Thoracic aorta (tissue), 2 donors: Measurements from ENCODE around the gene IFNL2. TPM values are rescaled to one million over a fixed set of nuclear protein-coding genes. Genes with fewer than 3 reads are reported as not detected.

Experiments used
- ATAC-seq: fragments of 150-250 bp; one replicate; pipeline ENCODE4 v1.8.0; 2017; ENCODE audit warnings: low read depth; ENCODE audit not compliant: insufficient number of reproducible peaks, low FRiP score
- DNase-seq: peaks from one replicate; pipeline ENCODE4 v3.0.0-alpha.2; 2020; ENCODE audit warnings: low spot score
- H3K27ac ChIP-seq, 2 donors: fragments of 200-600 bp; sonication (generic); 1 replicate in 1 of 2; 2 replicates in 1 of 2; pipeline ENCODE4 v1.5.1; 2016; ENCODE audit warnings: mild to moderate bottlenecking in 2 of 2, moderate library complexity in 2 of 2
- H3K27me3 ChIP-seq: fragments of 200-600 bp; sonication (generic); replicated peaks from 2 replicates; pipeline ENCODE4 v1.6.0; 2016; ENCODE audit warnings: mild to moderate bottlenecking; ENCODE audit not compliant: insufficient read depth
- H3K36me3 ChIP-seq: fragments of 200-600 bp; sonication (generic); one replicate; pipeline ENCODE4 v1.5.1; 2016
- H3K4me1 ChIP-seq, 2 donors: fragments of 200-600 bp; sonication (generic); 1 replicate in 1 of 2; 2 replicates in 1 of 2; pipeline versions ENCODE4 v1.5.1 to v1.6.0; 2016; ENCODE audit warnings: low read depth in 2 of 2, mild to moderate bottlenecking in 1 of 2; ENCODE audit not compliant: control insufficient read depth in 1 of 2
- H3K4me3 ChIP-seq: fragments of 200-600 bp; sonication (generic); 2 replicates; pipeline ENCODE4 v1.5.1; 2016; ENCODE audit warnings: mild to moderate bottlenecking
- H3K9me3 ChIP-seq: fragments of 200-600 bp; sonication (generic); 2 replicates; pipeline ENCODE4 v1.5.1; 2016
- total RNA-seq, 2 donors: library from RNA; depleted of rRNA; stranded (reverse); fragments of >200 nt; gene quantifications; one replicate each; pipeline versions ENCODE4 v1.1.0 to v1.2.3, GENCODE V29; 2016
- TF ChIP-seq, protein P1 (sequence below): fragments of 200-600 bp; sonication (generic); IDR thresholded peaks from one replicate; pipeline ENCODE4 v1.5.1; 2019; ENCODE audit warnings: antibody characterized with exemption

Gene IFNL2
- total RNA-seq, 2 donors from 2014 or later = not detected

DNA sequence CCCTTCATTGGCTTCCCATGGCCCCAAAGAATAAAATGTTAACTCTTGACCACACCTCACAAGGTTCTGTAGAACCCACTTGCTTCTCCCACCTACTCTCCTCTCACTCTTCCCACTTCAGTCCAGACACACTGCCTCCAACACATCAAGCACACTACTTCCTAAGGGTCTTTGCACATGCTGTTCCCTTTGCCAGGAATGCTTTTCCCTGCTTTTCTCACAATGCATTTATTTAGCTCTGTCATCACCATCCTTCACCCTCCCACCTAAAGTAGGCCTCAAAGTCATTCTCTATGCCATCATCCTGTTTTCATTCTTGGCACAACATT, 36.0 kb downstream of the IFNL2 start:
- ATAC-seq = no peak
- no peaks in the 10 kb centered on the region for H3K9me3 ChIP-seq
- H3K36me3 ChIP-seq = no peaks in the 10 kb centered on the region
- TF ChIP-seq, protein P1, sequence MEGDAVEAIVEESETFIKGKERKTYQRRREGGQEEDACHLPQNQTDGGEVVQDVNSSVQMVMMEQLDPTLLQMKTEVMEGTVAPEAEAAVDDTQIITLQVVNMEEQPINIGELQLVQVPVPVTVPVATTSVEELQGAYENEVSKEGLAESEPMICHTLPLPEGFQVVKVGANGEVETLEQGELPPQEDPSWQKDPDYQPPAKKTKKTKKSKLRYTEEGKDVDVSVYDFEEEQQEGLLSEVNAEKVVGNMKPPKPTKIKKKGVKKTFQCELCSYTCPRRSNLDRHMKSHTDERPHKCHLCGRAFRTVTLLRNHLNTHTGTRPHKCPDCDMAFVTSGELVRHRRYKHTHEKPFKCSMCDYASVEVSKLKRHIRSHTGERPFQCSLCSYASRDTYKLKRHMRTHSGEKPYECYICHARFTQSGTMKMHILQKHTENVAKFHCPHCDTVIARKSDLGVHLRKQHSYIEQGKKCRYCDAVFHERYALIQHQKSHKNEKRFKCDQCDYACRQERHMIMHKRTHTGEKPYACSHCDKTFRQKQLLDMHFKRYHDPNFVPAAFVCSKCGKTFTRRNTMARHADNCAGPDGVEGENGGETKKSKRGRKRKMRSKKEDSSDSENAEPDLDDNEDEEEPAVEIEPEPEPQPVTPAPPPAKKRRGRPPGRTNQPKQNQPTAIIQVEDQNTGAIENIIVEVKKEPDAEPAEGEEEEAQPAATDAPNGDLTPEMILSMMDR = no peak
- H3K27ac ChIP-seq = no peak overlapping the region
- peaks cover 5% of the 10 kb centered on the region for H3K27me3 ChIP-seq
- no peak overlapping the region for H3K4me3 ChIP-seq
- DNase-seq = no peak
- H3K4me1 ChIP-seq = no peaks in the 10 kb centered on the region

DNA sequence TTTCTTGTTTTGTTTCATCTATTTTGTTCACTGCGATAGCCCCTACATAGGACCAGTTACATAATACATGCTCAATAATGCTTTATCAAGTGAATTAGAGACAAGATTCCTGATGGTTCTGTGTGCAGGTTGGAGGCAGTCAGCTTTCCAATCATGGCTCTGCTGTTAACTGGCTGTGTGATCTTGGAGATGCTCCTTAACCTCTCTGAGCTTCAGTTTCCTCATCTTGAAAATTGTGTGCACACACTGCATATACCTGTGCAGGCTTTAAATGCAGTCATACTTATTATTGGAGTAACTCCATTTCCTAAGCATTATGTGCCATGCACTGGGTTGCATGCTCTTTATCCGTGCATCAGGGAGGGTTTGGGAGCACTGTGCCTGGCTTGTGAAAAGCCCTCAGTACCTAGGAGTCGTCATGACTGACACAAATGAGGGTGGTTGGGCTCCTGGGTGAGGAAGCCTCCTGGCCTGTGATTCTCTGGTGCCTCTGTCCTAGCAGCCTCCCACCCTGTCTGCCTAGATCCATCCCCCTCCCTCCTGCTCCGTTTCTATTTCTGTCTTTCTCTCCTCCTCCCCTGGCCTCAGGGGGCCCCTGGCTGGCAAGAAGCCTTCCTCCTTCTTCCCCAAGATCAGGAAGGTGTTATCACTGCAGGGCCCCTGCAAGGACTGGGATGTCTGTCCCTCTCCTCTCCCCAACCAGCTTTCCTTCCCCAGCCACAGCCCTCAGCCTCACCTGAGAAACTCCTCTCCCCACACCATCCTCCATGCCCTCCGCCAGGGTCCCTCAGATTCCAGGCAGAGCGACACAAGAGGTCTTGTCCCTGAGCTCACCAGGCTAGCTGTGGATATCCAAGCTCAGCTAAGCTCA, 36.7 kb downstream of the IFNL2 start:
- Histone ChIP-seq H3K4me1 (no peaks in the 10 kb centered on the region), H3K27me3 (peaks cover 5% of the 10 kb centered on the region), H3K27ac (no peak overlapping the region), H3K36me3 (no peaks in the 10 kb centered on the region), H3K9me3 (no peaks in the 10 kb centered on the region), H3K4me3 (no peak overlapping the region)
- TF ChIP-seq, protein P1 = no peak
- DNase-seq (no peak), ATAC-seq (no peak)

DNA sequence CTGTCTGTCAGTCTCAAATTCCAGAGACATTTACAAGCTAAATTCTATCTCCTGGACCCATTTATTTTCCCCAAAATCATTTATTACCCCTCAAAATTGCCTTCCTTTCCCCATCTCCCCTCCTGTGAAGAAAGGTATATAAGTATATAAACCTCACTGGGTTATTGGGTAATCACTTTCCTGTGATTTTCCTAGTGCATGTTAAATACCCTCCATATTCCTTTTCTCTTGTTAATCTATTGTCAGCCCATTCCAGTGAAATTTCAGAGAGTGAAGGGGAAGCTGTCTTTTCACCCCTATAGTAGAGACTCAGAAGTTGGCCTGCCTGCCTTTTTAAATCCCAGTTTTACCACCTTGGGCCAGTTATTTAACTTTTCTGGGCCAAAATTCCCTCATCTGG, 37.9 kb downstream of the IFNL2 start:
- Histone ChIP-seq H3K27ac (no peak overlapping the region), H3K4me3 (no peak overlapping the region), H3K4me1 (no peaks in the 10 kb centered on the region), H3K36me3 (no peaks in the 10 kb centered on the region), H3K9me3 (no peaks in the 10 kb centered on the region), H3K27me3 (peaks cover 5% of the 10 kb centered on the region)
- no peak for ATAC-seq
- TF ChIP-seq, protein P1 = no peak
- no peak for DNase-seq

DNA sequence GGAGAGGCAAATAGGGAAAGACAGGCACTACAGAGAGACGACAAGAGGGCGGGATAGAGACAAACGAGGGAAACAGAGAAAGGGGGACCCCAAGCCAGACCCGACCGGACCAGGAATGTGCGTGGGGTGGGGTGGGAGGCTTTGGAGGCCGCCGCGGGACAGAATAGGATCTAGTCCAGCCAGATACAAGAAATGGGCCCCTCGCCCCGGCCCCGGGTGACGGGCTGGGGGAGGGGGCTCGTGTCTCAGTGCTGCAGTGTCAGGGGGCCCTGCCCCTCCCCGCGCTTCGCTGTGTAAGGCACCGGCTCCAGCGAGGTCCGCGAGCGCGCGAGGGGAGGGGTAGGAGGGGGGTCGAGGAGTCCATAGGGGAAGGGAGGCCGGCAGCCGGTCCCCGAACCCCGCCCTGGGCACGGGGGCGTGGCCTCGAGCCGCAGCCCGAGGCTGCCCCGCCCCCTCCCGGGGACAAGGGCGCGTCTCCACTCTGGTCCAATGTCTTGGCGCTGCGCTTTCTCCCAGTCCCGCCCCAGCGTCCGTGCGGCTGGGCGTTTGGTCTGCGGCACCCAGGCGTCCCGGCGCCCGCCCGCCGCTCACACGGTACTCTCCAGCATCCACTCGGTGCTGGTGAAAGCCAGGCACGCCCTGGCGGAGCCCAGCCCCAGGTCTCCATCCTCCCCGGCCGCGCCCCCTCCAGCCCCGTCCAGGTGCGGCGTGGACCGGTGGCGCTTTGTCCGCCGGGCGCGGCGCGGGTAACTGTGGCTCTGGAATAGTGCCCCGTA, 39.0 kb downstream of the IFNL2 start:
- no peak overlapping the region for H3K4me3 ChIP-seq
- no peaks in the 10 kb centered on the region for H3K36me3 ChIP-seq
- H3K27me3 ChIP-seq = peaks cover 5% of the 10 kb centered on the region
- no peaks in the 10 kb centered on the region for H3K9me3 ChIP-seq
- DNase-seq (no peak), ATAC-seq (no peak)
- TF ChIP-seq, protein P1 = no peak
- no peaks in the 10 kb centered on the region for H3K4me1 ChIP-seq
- H3K27ac ChIP-seq = no peak overlapping the region

DNA sequence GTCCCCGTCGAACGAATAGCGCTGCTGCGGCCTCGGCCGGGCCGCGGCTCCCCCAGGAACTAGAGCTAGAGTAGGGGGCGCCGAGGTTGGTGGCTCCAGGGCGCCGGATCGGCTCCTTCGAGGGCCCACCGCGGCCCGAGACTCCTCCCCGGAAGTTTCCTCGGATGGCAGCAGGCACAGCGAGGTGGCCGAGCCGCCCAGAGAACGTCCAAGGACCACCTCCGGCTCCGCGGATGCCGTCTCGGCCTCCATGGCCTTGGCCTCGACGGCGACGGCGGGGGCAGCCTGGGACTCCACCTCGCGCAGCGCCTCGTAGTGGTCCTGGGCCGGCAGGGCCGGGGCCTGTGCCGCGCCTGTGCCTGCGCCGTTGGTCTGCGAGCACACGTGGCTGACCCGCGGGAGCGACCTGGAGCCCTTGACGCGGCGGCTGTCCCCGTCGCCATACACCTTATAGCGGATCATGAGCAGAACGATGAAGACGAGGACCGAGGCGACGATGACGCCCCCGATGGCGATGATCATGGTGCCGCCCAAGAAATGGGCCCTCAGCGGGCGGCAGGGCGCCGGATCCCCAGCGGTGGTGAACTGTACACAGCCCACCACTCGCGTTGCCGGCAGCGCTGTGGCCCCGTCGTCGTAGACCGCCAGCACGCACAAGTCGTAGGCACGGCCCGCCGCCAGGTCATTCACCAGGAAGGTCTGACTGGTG, 39.8 kb downstream of the IFNL2 start:
- peaks cover 5% of the 10 kb centered on the region for H3K27me3 ChIP-seq
- H3K27ac ChIP-seq = no peak overlapping the region
- no peaks in the 10 kb centered on the region for H3K36me3 ChIP-seq
- no peak overlapping the region for H3K4me3 ChIP-seq
- TF ChIP-seq, protein P1 = no peak
- no peak for DNase-seq
- no peaks in the 10 kb centered on the region for H3K9me3 ChIP-seq
- no peak for ATAC-seq
- H3K4me1 ChIP-seq = no peaks in the 10 kb centered on the region
